Amygdala (tissue), 56 donors: ENCODE data around the gene NSUN3.

ENCODE experiments used
- DNase-seq, 56 donors: peaks; one replicate each; lab custom pipeline; 2025; lab: John Stamatoyannopoulos, UW

NSUN3 gene

DNA sequence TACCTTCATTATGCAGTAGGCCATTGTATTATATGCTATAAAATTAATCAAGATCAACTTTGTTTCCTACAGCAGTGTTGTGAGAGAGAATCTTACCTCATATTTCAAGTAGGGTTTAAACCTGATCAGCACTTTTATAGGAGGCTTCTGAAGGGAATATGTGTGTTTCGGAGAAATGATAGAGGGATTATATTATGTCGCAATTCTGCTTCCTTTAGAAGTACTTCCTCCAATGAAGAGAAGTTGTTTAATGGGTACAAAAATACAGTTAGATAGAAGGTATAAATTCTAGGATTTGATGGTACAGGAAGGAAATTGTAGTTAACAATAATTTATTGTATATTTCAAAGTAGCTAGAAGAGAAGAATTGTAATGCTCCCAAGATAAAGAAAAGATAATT is 54.9 kb downstream of the NSUN3 start:
- DNase-seq, result no peak

DNA sequence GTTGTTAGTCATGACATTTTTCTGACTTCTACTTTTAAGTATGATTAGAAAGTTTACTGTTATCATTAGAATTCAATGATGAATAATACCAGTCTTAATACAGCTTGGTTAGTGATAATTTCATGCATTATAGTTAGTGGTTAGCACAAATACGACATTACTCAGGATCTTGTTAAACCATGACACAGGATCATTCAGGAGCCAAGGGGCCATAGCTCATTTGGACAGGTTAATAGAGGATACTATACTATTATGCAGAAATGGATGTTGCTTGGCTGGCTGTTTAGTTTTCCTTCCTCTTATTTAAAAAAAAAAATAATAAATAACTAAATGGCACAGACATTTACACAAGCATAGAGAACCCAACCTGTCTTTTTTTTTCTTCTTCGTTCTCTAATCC is 55.5 kb downstream of the NSUN3 start:
- DNase-seq, result no peak

DNA sequence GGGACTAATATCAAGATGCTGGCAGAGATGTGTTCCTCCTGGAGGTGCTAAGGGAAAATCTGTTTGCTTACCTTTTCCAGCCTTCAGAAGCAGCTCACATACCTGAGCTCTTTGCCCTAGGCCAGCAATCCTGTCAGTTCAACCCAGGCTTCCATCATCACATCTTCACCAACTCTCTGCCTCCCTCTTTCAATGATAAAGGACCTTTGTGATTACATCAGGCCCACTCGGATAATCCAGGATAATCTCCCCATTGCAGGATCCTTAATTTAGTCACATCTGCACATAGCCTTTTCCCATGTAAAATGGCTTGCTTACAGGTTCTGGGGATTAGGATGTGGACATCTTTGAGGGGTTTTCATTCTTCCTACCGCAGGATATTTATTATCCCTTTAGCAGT is 58.3 kb downstream of the NSUN3 start:
- no peak for DNase-seq

GRCh38 chr3:94127115-94127514 is 64.3 kb downstream of the NSUN3 start:
- no peak for DNase-seq

- DNase-seq, result no peak
These were observed 67.8 kb downstream of the NSUN3 start for GRCh38 chr3:94130690-94131089.

DNA sequence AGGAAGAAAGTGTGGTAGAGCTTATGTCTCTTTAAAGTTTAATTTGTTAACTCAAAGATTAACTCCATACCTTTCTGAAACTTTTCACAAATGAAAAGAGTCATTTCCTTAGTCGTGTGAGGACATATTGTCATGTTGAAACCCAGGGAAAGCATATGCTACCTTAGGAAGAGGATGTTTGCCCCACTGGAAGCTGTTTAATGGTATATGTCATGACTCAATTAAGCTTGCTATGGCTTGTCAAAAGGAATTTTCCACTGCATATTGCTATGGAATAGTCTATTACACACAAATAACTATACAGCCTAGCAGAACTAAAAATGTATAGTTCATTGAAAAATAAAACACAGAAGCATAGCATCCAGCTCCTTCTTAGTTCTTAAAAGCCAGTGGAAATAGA is 69.9 kb downstream of the NSUN3 start:
- DNase-seq, result no peak

GRCh38 chr3:94136133-94136532 is 73.3 kb downstream of the NSUN3 start:
- DNase-seq, result no peak

DNA sequence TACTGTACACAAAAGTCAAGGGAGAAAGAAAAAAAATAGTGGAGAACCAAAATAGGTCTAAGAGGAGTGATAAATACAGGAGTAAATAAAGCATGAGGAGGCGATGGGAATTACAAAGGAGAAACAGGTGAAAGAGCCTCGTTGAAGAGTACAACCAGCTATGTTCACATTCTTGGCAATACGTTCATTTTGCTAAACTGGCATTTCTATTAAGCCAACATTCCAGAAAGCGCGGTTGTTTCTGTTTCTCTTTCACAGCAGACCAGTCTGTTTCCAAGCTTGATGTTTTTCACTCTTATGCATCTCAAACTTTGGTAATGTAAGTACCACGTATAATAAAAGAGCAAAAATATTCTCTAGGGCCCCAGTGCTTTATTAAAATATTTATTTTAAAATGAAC is 74.5 kb downstream of the NSUN3 start:
- no peak for DNase-seq

DNA sequence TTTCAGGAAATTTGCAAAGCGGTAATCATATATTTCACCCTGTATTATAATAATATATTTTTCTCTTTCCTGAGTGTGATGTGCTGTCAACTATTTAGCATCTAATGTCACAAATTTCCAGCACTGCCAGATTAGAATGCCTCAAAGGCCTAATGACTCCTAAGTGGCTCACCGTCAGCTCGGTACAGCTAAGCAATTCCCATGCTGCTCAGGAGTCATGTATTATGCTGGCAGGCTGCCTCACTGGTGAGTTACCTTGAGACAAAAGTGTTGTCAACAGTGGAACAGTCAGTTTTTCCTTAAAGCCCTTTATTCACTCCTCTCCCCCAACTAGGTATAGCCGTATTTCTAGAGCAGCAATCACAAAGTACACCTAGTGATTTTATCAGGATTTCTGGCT is 83.6 kb downstream of the NSUN3 start:
- DNase-seq, result peak in 1 of 56 donors; percentile 6

DNA sequence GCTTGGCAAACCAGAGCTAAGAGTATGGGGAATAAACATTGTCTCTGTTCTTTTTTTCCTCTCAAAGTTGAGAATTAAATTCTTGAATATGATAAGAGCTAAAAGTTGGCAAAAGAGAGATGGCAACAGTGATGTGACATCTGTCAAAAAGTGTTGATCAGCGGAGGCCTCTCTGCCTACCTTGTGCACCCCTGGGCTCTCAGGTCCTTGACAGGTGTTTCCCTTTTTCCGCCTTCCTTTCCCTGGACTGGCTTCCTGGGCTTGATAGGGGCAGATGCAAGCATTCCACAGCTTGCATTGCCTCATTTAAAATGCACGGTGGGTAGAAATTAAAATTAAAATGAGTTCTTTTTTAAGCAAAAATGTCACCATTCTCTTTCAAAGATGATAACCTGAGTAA is 84.2 kb downstream of the NSUN3 start:
- no peak for DNase-seq

GRCh38 chr3:94150113-94150512 is 87.3 kb downstream of the NSUN3 start:
- DNase-seq, result no peak

DNA sequence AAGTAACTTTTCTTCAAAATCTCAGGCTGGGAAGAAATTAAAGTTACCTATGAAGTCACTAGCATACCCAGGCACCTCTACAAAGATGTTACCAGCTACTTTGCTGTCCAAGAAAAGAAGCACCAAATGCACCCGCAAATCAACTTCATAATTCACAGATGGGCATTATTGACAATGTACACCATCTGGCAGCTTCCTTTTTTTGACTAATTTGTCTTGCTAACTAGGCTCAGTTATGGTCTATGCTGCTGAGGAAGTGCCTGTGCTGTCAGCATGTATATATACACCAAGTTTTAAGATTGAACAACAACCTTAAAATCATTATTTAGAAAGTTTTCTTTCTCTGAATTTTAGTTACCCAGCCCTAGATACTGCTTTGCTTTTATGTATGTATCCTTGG is 93.8 kb downstream of the NSUN3 start:
- no peak for DNase-seq

DNA sequence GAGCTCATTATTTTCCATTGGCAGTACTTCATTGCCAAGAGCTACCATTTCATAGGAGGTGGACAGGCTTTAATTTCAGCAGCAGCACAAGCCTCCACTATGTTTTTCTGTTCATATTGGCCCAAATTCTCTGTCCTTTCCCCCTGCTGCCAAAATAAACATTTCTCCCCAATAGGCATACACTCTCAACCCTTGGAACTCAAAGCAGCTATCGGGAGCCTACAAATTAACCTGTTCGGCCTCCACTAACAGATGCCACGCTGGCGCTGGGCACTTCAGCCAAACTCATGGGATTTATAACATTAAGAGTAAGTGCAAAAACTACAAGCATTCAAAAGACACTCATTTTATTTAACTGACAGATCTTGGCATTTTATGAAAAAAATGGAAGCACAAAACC is 95.7 kb downstream of the NSUN3 start:
- peak in 10 of 56 donors; percentile 1 to 33 (median 6) for DNase-seq

DNA sequence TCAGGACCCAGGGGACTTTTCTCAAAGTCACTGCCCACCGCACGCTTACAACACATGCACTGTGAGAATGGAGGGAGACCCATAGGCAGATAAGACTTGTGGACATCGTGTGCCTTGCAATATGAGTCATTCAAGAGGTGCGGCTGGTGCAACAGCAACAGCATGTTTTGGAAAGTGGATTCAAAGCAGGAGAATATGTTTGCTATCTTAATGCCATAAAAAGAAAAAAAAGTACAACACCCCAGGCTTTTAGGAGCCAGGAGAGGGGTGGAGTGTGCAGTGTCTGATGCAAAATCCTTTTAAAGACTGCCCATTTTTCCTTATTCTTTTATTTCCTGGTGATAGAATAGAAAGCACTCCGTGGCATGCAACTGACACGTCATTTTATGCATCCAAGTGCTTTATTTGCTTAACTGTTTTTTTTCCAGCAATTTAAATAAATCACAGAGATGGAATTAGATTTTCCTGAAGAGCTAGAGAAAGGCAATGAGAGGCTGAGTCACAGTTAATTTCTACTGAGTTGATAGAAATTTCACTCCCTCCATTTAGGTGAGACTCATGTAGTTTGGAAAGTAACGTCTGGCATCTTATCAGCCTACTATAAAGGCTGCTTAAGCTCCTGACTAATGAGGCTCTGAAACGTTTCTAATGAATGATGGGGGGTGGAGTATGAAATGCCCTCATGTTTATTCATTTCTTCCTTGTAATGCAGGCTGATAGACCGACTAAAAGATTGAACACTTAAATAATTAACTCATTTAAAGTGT is 96.4 kb downstream of the NSUN3 start:
- peak in 8 of 56 donors; percentile 1 to 34 (median 6) for DNase-seq

GRCh38 chr3:94162700-94163099 is 99.8 kb downstream of the NSUN3 start:
- no peak for DNase-seq

- no peak for DNase-seq
These were observed 104.5 kb downstream of the NSUN3 start for GRCh38 chr3:94167346-94167745.

DNA sequence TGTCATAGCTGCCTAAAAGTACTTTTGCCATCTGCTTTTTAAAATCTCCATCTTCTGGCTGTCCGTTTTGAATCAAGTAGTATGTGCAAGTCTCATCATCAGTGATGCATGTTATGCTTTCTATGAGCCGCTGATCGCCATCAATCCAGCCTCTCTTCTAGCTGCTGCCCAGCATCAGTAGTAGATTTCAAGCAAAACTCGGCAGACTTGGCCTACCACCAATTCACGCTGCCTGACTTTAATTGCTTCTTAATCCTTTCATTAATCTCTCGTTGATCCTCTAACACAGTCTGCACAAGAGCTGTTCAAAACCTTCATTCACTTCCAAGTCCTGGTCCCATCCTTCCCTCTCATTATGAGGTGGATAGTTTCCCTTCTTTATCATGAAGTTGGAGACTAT is 104.9 kb downstream of the NSUN3 start:
- peak in 5 of 56 donors; percentile 3 to 24 (median 11) for DNase-seq

DNA sequence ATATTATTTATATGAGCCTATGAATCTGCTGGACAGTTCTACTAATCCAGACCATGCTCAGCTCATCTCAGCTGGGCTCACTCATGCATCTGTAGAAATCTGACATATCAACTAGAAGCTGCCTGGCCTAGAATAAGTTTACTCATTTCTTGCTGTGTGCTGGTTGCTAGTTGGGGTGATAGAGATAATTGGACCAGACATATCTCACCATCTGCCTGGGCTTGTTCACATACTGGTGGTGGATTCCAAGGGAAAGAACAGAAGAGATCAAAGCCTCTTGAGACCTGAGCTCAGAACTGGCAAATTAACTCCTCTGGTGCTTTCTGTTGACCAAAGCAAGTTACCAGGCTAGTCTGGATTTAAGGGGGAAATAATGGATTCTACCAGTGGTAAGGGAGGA is 109.1 kb downstream of the NSUN3 start:
- DNase-seq, result no peak

DNA sequence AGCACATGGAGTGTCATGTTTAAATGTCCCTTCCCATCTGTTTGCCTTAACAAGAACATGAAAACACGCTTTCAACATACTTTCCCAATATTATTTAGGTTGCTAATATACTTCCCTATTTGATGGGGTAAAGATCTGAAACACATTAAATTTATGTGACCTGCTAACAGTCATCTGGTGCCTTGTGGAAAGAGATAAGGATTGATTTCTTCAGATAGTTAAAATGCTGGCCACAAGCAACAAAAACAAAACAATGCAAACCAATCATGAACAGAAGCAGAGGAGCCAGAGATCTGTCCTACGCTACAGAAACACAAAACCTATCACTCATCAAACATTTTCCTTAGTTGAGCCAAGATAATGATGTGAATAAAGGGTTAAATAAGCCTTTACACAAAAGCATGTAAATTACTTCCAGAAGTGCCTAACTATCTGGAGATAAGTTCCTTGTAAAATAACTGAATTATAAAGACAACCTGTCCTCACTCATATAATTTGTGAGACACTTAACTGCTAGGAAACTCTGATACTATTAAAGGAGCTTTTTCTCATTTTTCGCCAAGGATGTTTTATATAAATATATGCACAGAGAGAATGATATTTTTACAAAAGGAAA is 109.9 kb downstream of the NSUN3 start:
- no peak for DNase-seq

DNA sequence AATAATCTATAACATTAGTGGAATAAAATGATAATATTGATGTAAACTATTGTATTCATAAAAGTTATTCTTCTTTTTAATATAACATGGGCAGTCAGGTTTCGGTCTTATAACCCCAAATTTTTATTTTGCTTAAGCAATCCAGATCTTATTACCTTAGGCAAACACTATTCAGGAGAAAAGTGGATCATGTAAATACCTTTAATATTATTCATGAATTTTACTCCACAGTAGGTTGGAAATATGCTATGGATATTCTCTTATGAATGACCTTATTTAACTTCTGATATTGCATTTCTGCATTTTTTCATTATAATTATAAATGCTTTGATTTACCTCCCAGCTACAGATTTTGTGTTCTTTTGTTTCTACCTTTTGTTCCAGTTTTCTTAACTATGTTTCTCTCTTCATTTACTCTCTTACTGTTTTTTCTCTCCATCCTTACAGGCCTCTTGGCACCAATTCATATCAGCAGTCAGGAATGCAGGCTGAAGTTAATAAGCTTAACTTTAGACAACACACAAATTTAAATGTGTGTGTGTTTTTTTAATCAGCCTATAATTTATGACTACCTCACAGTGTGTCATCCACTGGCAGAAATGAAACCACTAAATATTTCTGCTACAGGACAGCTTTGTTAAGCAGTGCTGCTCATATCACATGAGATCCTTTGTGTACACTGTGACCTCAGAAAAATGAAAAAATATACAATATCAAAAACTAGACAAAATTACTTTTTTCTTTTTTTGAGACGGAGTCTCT is 111.0 kb downstream of the NSUN3 start:
- DNase-seq, result no peak

GRCh38 chr3:94175677-94176076 is 112.8 kb downstream of the NSUN3 start:
- DNase-seq, result no peak
